PC-9 (cell line): ENCODE results near the gene STK39. TPM values are rescaled to one million over a fixed set of nuclear protein-coding genes. Genes with fewer than 3 reads are reported as not detected.

Source experiments
- BruUV-seq: library from RNA; stranded (reverse); fragments of 400-500 nt; replicated peaks from 2 replicates; lab custom pipeline; 2021; lab: Mats Ljungman, UMichigan
- CTCF ChIA-PET: fragments of 300-600 bp; sonication (Branson Sonifier 250); formaldehyde crosslinking; loops from one replicate; lab custom pipeline; 2022; ENCODE audit warnings: antibody characterized with exemption; lab: Charles Lee
- POLR2A ChIA-PET: fragments of 300-600 bp; sonication (Branson Sonifier 250); formaldehyde crosslinking; loops from one replicate; lab custom pipeline; 2022; ENCODE audit warnings: antibody characterized with exemption; ENCODE audit not compliant: unreplicated experiment; lab: Charles Lee
- DNase-seq, 2 experiments: peaks; one replicate each; pipeline versions ENCODE4 v3.0.0 to v3.0.0-alpha.2; 2015 to 2022; ENCODE audit warnings: mixed read lengths in 1 of 2
- H2AFZ ChIP-seq: fragments of 200-600 bp; sonication (generic); 2 replicates; pipeline ENCODE4 v1.8.1; 2017; ENCODE audit warnings: antibody characterized with exemption
- H3F3A ChIP-seq: fragments of 200-600 bp; sonication (generic); 2 replicates; pipeline ENCODE4 v1.8.1; 2017; ENCODE audit warnings: antibody characterized with exemption, mild to moderate bottlenecking, low read depth; ENCODE audit not compliant: insufficient read depth
- H3K27ac ChIP-seq: fragments of 200-600 bp; sonication (generic); 2 replicates; pipeline ENCODE4 v1.6.1; 2016; ENCODE audit warnings: mixed run types
- H3K27me3 ChIP-seq: fragments of 200-600 bp; sonication (generic); 2 replicates; pipeline ENCODE4 v1.6.1; 2016; ENCODE audit warnings: low read depth, mixed run types; ENCODE audit not compliant: insufficient read depth
- H3K36me3 ChIP-seq: fragments of 200-600 bp; sonication (generic); 2 replicates; pipeline ENCODE4 v1.6.1; 2016; ENCODE audit warnings: low read depth, mixed run types
- H3K4me1 ChIP-seq: fragments of 200-600 bp; sonication (generic); replicated peaks from 2 replicates; pipeline ENCODE4 v1.6.1; 2016; ENCODE audit warnings: mixed run types; ENCODE audit not compliant: insufficient read depth
- H3K4me2 ChIP-seq: fragments of 200-600 bp; sonication (generic); 2 replicates; pipeline ENCODE4 v1.6.1; 2017; ENCODE audit warnings: mixed run types
- H3K4me3 ChIP-seq: fragments of 200-600 bp; sonication (generic); 2 replicates; pipeline ENCODE4 v1.6.1; 2016; ENCODE audit warnings: mixed run types
- H3K79me2 ChIP-seq: fragments of 200-600 bp; sonication (generic); 2 replicates; pipeline ENCODE4 v1.6.1; 2017; ENCODE audit warnings: low read depth, mixed run types
- H3K9me2 ChIP-seq: fragments of 200-600 bp; sonication (generic); 2 replicates; pipeline ENCODE4 v1.8.1; 2017; ENCODE audit warnings: mild to moderate bottlenecking; ENCODE audit not compliant: insufficient read depth
- H3K9me3 ChIP-seq: fragments of 200-600 bp; sonication (generic); 2 replicates; pipeline ENCODE4 v1.8.1; 2016; ENCODE audit warnings: low read depth; ENCODE audit not compliant: insufficient read depth
- H4K20me1 ChIP-seq: fragments of 200-600 bp; sonication (generic); 2 replicates; pipeline ENCODE4 v1.8.1; 2017; ENCODE audit not compliant: insufficient read depth
- EZH2 ChIP-seq: fragments of 200-600 bp; sonication (generic); IDR thresholded peaks from 2 replicates; pipeline ENCODE4 v1.8.0; 2017; ENCODE audit warnings: antibody characterized with exemption, low read depth
- intact Hi-C: fragments of 100-400 bp; cut with micrococcal nuclease; formaldehyde crosslinking; loops from one replicate; pipeline ENCODE4 v1.10.0; 2022; ENCODE audit not compliant: unreplicated experiment
- total RNA-seq: library from RNA; stranded (reverse); gene quantifications from 2 replicates; pipeline ENCODE4 v1.2.3, GENCODE V29; 2021
- TF ChIP-seq, protein P1 (sequence below): fragments of 200-600 bp; sonication (generic); conservative IDR thresholded peaks from 2 replicates; pipeline ENCODE4 v1.6.1; 2017; ENCODE audit warnings: mixed run types, antibody characterized with exemption, mild to moderate bottlenecking, moderate library complexity

STK39 gene
- total RNA-seq, 1 experiment from 2014 or later: 14.5 TPM

- Histone ChIP-seq H3K9me2 (no peaks in the 10 kb centered on the region), H3K79me2 (0 out of 2 replicates have a peak, but pooled peaks cover 6% of the 10 kb centered on the region), H4K20me1 (no peaks in the 10 kb centered on the region), H3K4me2 (no peak overlapping the region), H3K4me3 (no peak overlapping the region), H3K27ac (peak overlapping the region; percentile 34), H3F3A (peaks cover 11% of the 10 kb centered on the region; the same call in 1 of the 2 replicates), H2AFZ (no peak overlapping the region), H3K27me3 (no peaks in the 10 kb centered on the region), H3K4me1 (peaks cover 21% of the 10 kb centered on the region), H3K36me3 (peaks cover 30% of the 10 kb centered on the region; the same call in 1 of the 2 replicates), H3K9me3 (no peaks in the 10 kb centered on the region)
- intact Hi-C loops: loop anchor here (2.0 to 5.0 kb wide), 3 partner anchors 55 to 199 kb away; partner anchors contain the start of gene STK39
- DNase-seq: no peak
- no peak for TF ChIP-seq EZH2
- TF ChIP-seq, protein P1, sequence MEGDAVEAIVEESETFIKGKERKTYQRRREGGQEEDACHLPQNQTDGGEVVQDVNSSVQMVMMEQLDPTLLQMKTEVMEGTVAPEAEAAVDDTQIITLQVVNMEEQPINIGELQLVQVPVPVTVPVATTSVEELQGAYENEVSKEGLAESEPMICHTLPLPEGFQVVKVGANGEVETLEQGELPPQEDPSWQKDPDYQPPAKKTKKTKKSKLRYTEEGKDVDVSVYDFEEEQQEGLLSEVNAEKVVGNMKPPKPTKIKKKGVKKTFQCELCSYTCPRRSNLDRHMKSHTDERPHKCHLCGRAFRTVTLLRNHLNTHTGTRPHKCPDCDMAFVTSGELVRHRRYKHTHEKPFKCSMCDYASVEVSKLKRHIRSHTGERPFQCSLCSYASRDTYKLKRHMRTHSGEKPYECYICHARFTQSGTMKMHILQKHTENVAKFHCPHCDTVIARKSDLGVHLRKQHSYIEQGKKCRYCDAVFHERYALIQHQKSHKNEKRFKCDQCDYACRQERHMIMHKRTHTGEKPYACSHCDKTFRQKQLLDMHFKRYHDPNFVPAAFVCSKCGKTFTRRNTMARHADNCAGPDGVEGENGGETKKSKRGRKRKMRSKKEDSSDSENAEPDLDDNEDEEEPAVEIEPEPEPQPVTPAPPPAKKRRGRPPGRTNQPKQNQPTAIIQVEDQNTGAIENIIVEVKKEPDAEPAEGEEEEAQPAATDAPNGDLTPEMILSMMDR: no peak
- no TSS peak for BruUV-seq
- POLR2A ChIA-PET: interaction anchor here (0.7 kb wide), 1 partner anchor 1684 kb away, joined by 4 read pairs; no protein-coding TSS in a partner anchor
- CTCF ChIA-PET: no interaction called here
These were observed 109.8 kb downstream of the STK39 start for GRCh38 chr2:168137510-168138180.

GRCh38 chr2:168136392-168136977 is 110.9 kb downstream of the STK39 start:
- CTCF ChIA-PET: no interaction called here
- BruUV-seq: no TSS peak

DNA sequence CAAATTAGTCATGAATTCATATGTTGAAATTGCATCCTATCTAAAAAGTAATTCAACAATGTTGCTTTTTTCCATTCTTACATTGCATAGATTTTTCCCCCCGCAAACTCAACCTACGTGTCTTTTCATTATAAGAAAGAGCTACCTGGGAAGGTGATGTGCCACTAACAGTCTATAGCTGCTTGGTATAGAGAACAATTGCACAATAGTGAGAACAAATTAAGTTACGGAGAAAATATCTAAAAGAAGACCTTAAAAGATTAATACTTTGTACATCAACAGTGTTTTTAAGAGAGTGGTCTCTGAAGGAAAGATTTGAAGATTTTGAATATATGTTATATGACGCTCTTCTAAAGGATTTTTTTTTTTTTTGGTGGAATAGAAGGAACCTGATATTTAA is 111.8 kb downstream of the STK39 start:
- Histone ChIP-seq H4K20me1 (no peaks in the 10 kb centered on the region), H3K4me1 (peaks cover 21% of the 10 kb centered on the region), H2AFZ (no peak overlapping the region), H3K4me2 (peak overlapping the region; percentile 27), H3K27ac (peak overlapping the region; percentile 46; the same call in 1 of the 2 replicates), H3K9me3 (no peaks in the 10 kb centered on the region), H3K9me2 (no peaks in the 10 kb centered on the region), H3F3A (peaks cover 11% of the 10 kb centered on the region; the same call in 1 of the 2 replicates), H3K4me3 (no peak overlapping the region), H3K27me3 (no peaks in the 10 kb centered on the region), H3K79me2 (0 out of 2 replicates have a peak, but pooled peaks cover 6% of the 10 kb centered on the region), H3K36me3 (peaks cover 30% of the 10 kb centered on the region; the same call in 1 of the 2 replicates)
- BruUV-seq: no TSS peak
- intact Hi-C loops: loop anchor here (2.0 to 5.0 kb wide), 3 partner anchors 57 to 201 kb away; partner anchors contain the start of gene STK39
- no peak for TF ChIP-seq EZH2
- TF ChIP-seq, protein P1: no peak
- no peak for DNase-seq
- CTCF ChIA-PET: no interaction called here
- POLR2A ChIA-PET: no interaction called here

More at GRCh38 chr2:168136392-168136977, 110.9 kb downstream of the STK39 start:
- Histone ChIP-seq H3K4me1 (peaks cover 21% of the 10 kb centered on the region), H4K20me1 (no peaks in the 10 kb centered on the region), H3K4me3 (no peak overlapping the region), H3K27me3 (no peaks in the 10 kb centered on the region), H3K27ac (0 out of 2 replicates have a peak overlapping the region, but pooled peaks have one; percentile 34), H3K36me3 (peaks cover 30% of the 10 kb centered on the region; the same call in 1 of the 2 replicates), H3K79me2 (0 out of 2 replicates have a peak, but pooled peaks cover 6% of the 10 kb centered on the region), H2AFZ (no peak overlapping the region), H3K9me2 (no peaks in the 10 kb centered on the region), H3F3A (peaks cover 11% of the 10 kb centered on the region; the same call in 1 of the 2 replicates), H3K4me2 (no peak overlapping the region), H3K9me3 (no peaks in the 10 kb centered on the region)
- TF ChIP-seq, protein P1: peak; percentile 61
- no peak for TF ChIP-seq EZH2
- intact Hi-C loops: loop anchor here (2.0 to 5.0 kb wide), 3 partner anchors 56 to 200 kb away; partner anchors contain the start of gene STK39
- POLR2A ChIA-PET: no interaction called here
- no peak for DNase-seq
